Measurements from ENCODE around the gene CMTM4. TPM values are rescaled to one million over a fixed set of nuclear protein-coding genes. Genes with fewer than 3 reads are reported as not detected.

The CMTM4 gene
- total and polyA plus RNA-seq, 2 of the 4 experiments (the other 2 are of a cell fraction), result 9.0 to 14.5 TPM

- H3K4me3 ChIP-seq (ENCODE audit: insufficient read depth, low read depth, low read length), result no peak overlapping the region
- no peak overlapping the region for H4K91ac ChIP-seq (ENCODE audit: insufficient read depth, low read depth, low read length)
- in situ Hi-C loops (cut with MboI; ENCODE audit: low sequenced_read_pairs) (no loop called here), intact Hi-C loops (cut with micrococcal nuclease) (no loop called here), dilution Hi-C loops (cut with HindIII; ENCODE audit: low sequenced_read_pairs, unreplicated experiment) (no loop called here)
- no peak overlapping the region for H2AK9ac ChIP-seq (replicated peaks; ENCODE audit: low read depth, low read length, poor library complexity)
- H4K8ac ChIP-seq (ENCODE audit: low read depth in 2 of 2, low read length in 2 of 2), result no peak overlapping the region
- H3K18ac ChIP-seq (ENCODE audit: low read depth, low read length), result no peak overlapping the region
- 100% methylated on average over 1 of the region's 4 CpGs; no CpG with 5 or more reads in 1 of the 2 experiments for WGBS, 2 experiments (ENCODE audit: extremely low coverage in 2 of 2, insufficient read length in 1 of 2)
- CTCF ChIA-PET, result interaction anchor here (0.6 kb wide), 1 partner anchor 392 kb away, joined by 4 read pairs; no protein-coding TSS in a partner anchor
- no peak overlapping the region for H3K27ac ChIP-seq (ENCODE audit: insufficient read depth, low read length)
- no peak overlapping the region for H2BK20ac ChIP-seq (ENCODE audit: low read depth, low read length)
- H3K27me3 ChIP-seq (ENCODE audit: control insufficient read depth, insufficient read depth, low read length), result no peaks in the 10 kb centered on the region
- peaks cover 41% of the 10 kb centered on the region for H4K20me1 ChIP-seq (ENCODE audit: insufficient read depth, low read length)
- no peak overlapping the region for H2BK15ac ChIP-seq (ENCODE audit: low read depth, low read length)
- H3K79me1 ChIP-seq (ENCODE audit: low read depth in 1 of 2, low read length in 2 of 2), result peaks cover 44 to 70% of the 10 kb centered on the region in 2 experiments
- H3K4me1 ChIP-seq (ENCODE audit: control insufficient read depth, insufficient read depth, low read length), result peaks cover 5% of the 10 kb centered on the region
- no peak overlapping the region for H3K4me2 ChIP-seq (ENCODE audit: low read depth, low read length)
- H3K56ac ChIP-seq (ENCODE audit: extremely low read depth, insufficient read depth, low read length), result no peak overlapping the region
- no peak overlapping the region for H2BK5ac ChIP-seq (ENCODE audit: low read depth, low read length, poor library complexity, severe bottlenecking)
- no peak overlapping the region for H2AFZ ChIP-seq (replicated peaks; ENCODE audit: low read length, poor library complexity)
- H2AK5ac ChIP-seq (ENCODE audit: low read depth, low read length), result no peak overlapping the region
- no peak overlapping the region for H3K23ac ChIP-seq (ENCODE audit: low read depth, low read length)
- H3K36me3 ChIP-seq (ENCODE audit: control insufficient read depth, insufficient read depth, low read length), result peaks cover 68% of the 10 kb centered on the region
- TF ChIP-seq, protein P1, sequence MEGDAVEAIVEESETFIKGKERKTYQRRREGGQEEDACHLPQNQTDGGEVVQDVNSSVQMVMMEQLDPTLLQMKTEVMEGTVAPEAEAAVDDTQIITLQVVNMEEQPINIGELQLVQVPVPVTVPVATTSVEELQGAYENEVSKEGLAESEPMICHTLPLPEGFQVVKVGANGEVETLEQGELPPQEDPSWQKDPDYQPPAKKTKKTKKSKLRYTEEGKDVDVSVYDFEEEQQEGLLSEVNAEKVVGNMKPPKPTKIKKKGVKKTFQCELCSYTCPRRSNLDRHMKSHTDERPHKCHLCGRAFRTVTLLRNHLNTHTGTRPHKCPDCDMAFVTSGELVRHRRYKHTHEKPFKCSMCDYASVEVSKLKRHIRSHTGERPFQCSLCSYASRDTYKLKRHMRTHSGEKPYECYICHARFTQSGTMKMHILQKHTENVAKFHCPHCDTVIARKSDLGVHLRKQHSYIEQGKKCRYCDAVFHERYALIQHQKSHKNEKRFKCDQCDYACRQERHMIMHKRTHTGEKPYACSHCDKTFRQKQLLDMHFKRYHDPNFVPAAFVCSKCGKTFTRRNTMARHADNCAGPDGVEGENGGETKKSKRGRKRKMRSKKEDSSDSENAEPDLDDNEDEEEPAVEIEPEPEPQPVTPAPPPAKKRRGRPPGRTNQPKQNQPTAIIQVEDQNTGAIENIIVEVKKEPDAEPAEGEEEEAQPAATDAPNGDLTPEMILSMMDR (conservative IDR thresholded peaks at IDR 0.05; ENCODE audit: low read depth, low read length), result no peak
- TF ChIP-seq RFX5 (IDR thresholded peaks at IDR 0.05; ENCODE audit: low read depth, low read length) (no peak), POLR2A (IDR thresholded peaks at IDR 0.05; ENCODE audit: low read depth, low read length) (no peak), SMC3 (IDR thresholded peaks at IDR 0.05; ENCODE audit: low read depth, low read length) (no peak), MXI1 (IDR thresholded peaks at IDR 0.05; ENCODE audit: borderline replicate concordance, low read depth, low read length) (no peak)
- POLR2A ChIA-PET (ENCODE audit: unreplicated experiment), result no interaction called here
- ATAC-seq (ENCODE audit: low read depth) (no peak), DNase-seq (no peak)
- H4K5ac ChIP-seq (ENCODE audit: low read depth, low read length), result no peak overlapping the region
- no peak overlapping the region for H3K14ac ChIP-seq (replicated peaks; ENCODE audit: low read depth, low read length)
- H3K4ac ChIP-seq (ENCODE audit: low read depth, low read length), result no peak overlapping the region
- peaks cover 10% of the 10 kb centered on the region for H3K9me1 ChIP-seq (ENCODE audit: insufficient read depth, low read length)
- BruUV-seq (replicated peaks), result no TSS peak
- H2BK120ac ChIP-seq (ENCODE audit: low read depth, low read length), result no peak overlapping the region
- no peaks in the 10 kb centered on the region for H3K9me3 ChIP-seq (ENCODE audit: control insufficient read depth, insufficient read depth, low read length)
- H3K9ac ChIP-seq (ENCODE audit: low read depth, low read length), result no peak overlapping the region
Observed at GRCh38 chr16:66735891-66736290, 39.3 kb upstream of the CMTM4 start.

All from IMR-90 (cell line).